ENCODE data around the gene TLCD3B.

GRCh38 chr16:30017277-30017656 lies 13.8 kb downstream of the TLCD3B start:
- TF ChIP-seq CTCF (IDR thresholded peaks at IDR 0.05), result no peak
- TF ChIP-seq POLR2A (IDR thresholded peaks at IDR 0.05), result no peak

Measured in thyroid gland (tissue), 4 donors.